ENCODE results near the gene CCNG2.

GRCh38 chr4:77219266-77219665 lies 62.3 kb downstream of the CCNG2 start:
- TF ChIP-seq POLR2A (IDR thresholded peaks at IDR 0.05) (no peak), CTCF (IDR thresholded peaks at IDR 0.05) (no peak)
